Measurements from ENCODE around the gene GPM6B.

Gene GPM6B, protein sequence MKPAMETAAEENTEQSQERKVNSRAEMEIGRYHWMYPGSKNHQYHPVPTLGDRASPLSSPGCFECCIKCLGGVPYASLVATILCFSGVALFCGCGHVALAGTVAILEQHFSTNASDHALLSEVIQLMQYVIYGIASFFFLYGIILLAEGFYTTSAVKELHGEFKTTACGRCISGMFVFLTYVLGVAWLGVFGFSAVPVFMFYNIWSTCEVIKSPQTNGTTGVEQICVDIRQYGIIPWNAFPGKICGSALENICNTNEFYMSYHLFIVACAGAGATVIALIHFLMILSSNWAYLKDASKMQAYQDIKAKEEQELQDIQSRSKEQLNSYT
- long read RNA-seq, partial matches to known transcripts = 0 of 1 reads
- long read RNA-seq, other reads (novel, unspliced or antisense) = 1 of 1 reads

GRCh38 chrX:13816643-13817627 is at the start of gene GPM6B:
TSS of gene GPM6B (minus strand) at chrX:13817093. CDS start at chrX:13816904, 189 bp downstream.
- H3K4me3 ChIP-seq (replicated peaks; ENCODE audit: insufficient read depth, low read length) = no peak within 1 kb of the TSS
- no peak for DNase-seq (ENCODE audit: low read depth in 1 of 2, low spot score in 1 of 2)

GRCh38 chrX:13864264-13864663 is 47.4 kb upstream of the GPM6B start:
- DNase-seq (ENCODE audit: low read depth in 1 of 2, low spot score in 1 of 2) = no peak
- Histone ChIP-seq H3K27me3 (ENCODE audit: insufficient read depth, poor library complexity, severe bottlenecking) (no peaks in the 10 kb centered on the region), H3K4me3 (replicated peaks; ENCODE audit: insufficient read depth, low read length) (no peak overlapping the region), H3K27ac (replicated peaks) (no peak overlapping the region)
- no peak for TF ChIP-seq SPI1 (IDR thresholded peaks at IDR 0.05; ENCODE audit: borderline replicate concordance, low read depth)
- no peak for TF ChIP-seq CTCF (IDR thresholded peaks at IDR 0.05; ENCODE audit: insufficient read depth, low read length)
- no peak for TF ChIP-seq GABPA (IDR thresholded peaks at IDR 0.05; ENCODE audit: low read depth)
- TF ChIP-seq, protein P1, sequence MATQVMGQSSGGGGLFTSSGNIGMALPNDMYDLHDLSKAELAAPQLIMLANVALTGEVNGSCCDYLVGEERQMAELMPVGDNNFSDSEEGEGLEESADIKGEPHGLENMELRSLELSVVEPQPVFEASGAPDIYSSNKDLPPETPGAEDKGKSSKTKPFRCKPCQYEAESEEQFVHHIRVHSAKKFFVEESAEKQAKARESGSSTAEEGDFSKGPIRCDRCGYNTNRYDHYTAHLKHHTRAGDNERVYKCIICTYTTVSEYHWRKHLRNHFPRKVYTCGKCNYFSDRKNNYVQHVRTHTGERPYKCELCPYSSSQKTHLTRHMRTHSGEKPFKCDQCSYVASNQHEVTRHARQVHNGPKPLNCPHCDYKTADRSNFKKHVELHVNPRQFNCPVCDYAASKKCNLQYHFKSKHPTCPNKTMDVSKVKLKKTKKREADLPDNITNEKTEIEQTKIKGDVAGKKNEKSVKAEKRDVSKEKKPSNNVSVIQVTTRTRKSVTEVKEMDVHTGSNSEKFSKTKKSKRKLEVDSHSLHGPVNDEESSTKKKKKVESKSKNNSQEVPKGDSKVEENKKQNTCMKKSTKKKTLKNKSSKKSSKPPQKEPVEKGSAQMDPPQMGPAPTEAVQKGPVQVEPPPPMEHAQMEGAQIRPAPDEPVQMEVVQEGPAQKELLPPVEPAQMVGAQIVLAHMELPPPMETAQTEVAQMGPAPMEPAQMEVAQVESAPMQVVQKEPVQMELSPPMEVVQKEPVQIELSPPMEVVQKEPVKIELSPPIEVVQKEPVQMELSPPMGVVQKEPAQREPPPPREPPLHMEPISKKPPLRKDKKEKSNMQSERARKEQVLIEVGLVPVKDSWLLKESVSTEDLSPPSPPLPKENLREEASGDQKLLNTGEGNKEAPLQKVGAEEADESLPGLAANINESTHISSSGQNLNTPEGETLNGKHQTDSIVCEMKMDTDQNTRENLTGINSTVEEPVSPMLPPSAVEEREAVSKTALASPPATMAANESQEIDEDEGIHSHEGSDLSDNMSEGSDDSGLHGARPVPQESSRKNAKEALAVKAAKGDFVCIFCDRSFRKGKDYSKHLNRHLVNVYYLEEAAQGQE (IDR thresholded peaks at IDR 0.05; ENCODE audit: insufficient replicate concordance, low read depth) = no peak
- no peak for TF ChIP-seq POLR2AphosphoS5 (IDR thresholded peaks at IDR 0.05; ENCODE audit: low read depth)

More at GRCh38 chrX:13816643-13817627, at the start of gene GPM6B:
- TF ChIP-seq GABPA (IDR thresholded peaks at IDR 0.05; ENCODE audit: low read depth) = no peak
- TF ChIP-seq, protein P1 (IDR thresholded peaks at IDR 0.05; ENCODE audit: insufficient replicate concordance, low read depth) = no peak
- TF ChIP-seq SPI1 (IDR thresholded peaks at IDR 0.05; ENCODE audit: borderline replicate concordance, low read depth) = no peak
- no peak for TF ChIP-seq POLR2AphosphoS5 (IDR thresholded peaks at IDR 0.05; ENCODE audit: low read depth)
- Histone ChIP-seq H3K27ac (replicated peaks) (no peak within 1 kb of the TSS), H3K27me3 (ENCODE audit: insufficient read depth, poor library complexity, severe bottlenecking) (peaks cover 8% of the 10 kb centered on the region)

DNA sequence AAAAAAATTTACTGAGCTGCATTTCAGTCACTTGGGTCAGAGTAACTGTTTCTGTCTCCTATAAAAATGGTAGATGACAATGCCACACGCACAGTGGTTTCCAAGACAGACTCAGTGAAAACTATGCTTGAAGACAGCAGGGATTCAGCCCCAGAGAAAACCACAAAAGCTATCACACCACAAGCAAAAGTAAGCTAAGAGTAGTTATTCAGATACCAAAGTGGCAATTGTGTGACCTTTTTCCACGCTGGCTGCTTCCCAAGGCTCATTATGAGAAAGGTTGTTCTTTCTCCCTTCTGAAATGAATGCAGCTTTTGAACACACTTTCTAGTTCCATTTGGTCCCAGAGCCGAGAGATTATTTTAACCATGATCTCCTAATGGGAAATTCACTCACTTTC is 46.4 kb upstream of the GPM6B start:
- no peak overlapping the region for H3K4me3 ChIP-seq (replicated peaks; ENCODE audit: insufficient read depth, low read length)
- no peak for TF ChIP-seq POLR2AphosphoS5 (IDR thresholded peaks at IDR 0.05; ENCODE audit: low read depth)
- TF ChIP-seq, protein P1 (IDR thresholded peaks at IDR 0.05; ENCODE audit: insufficient replicate concordance, low read depth) = no peak
- no peak for TF ChIP-seq SPI1 (IDR thresholded peaks at IDR 0.05; ENCODE audit: borderline replicate concordance, low read depth)
- no peak for TF ChIP-seq CTCF (IDR thresholded peaks at IDR 0.05; ENCODE audit: insufficient read depth, low read length)
- no peak for TF ChIP-seq GABPA (IDR thresholded peaks at IDR 0.05; ENCODE audit: low read depth)
- H3K27ac ChIP-seq (replicated peaks) = no peak overlapping the region
- H3K27me3 ChIP-seq (ENCODE audit: insufficient read depth, poor library complexity, severe bottlenecking) = no peaks in the 10 kb centered on the region
- DNase-seq (ENCODE audit: low read depth in 1 of 2, low spot score in 1 of 2) = no peak
